HepG2 (cell line): ENCODE results near the gene ZBTB21. TPM values are rescaled to one million over a fixed set of nuclear protein-coding genes. Genes with fewer than 3 reads are reported as not detected.
A peak's percentile ranks its signal among the peaks of the same experiment; 100 is the strongest.

Experiments
- ATAC-seq: fragments of 200-7000 bp; cut with Tn5 transposase; 3 replicates; pipeline ENCODE4 v1.9.1; 2020; ENCODE audit warnings: mild to moderate bottlenecking, moderate library complexity
- BruUV-seq: library from RNA; stranded (reverse); fragments of 400-500 nt; replicated peaks from 2 replicates; lab custom pipeline; 2021; lab: Mats Ljungman, UMichigan
- CTCF ChIA-PET: fragments of 300-600 bp; formaldehyde crosslinking; extraction: SDS; loops from one replicate; lab custom pipeline; 2021; ENCODE audit warnings: low total read pairs, inconsistent platforms, low intra/inter-chr PET ratio; lab: Yijun Ruan, JAX
- POLR2A ChIA-PET: fragments of 350-600 bp; sonication (Branson Sonifier 250); formaldehyde crosslinking; loops from one replicate; lab custom pipeline; 2020; ENCODE audit warnings: antibody characterized with exemption, inconsistent platforms; lab: Yijun Ruan, JAX
- DNase-seq: peaks from one replicate; pipeline ENCODE4 v3.0.0-alpha.2; 2015; ENCODE audit warnings: low spot score
- FAIRE-seq: peaks from 3 replicates; lab custom pipeline; 2011; peaks lifted over from hg19 to GRCh38; lab: Jason Lieb, UNC
- H2AFZ ChIP-seq: one replicate; pipeline ENCODE4 v1.6.1; 2011; ENCODE audit warnings: low read length, inconsistent platforms
- H3K27ac ChIP-seq: fragments of 300-600 bp; 3 replicates; pipeline ENCODE4 v1.8.0; 2011; ENCODE audit warnings: mixed run types, mild to moderate bottlenecking, mixed read lengths, low read length, inconsistent platforms; ENCODE audit not compliant: insufficient read depth; ENCODE audit errors: extremely low read length
- H3K27me3 ChIP-seq, 2 experiments: fragments of 200-600 bp in 1 of 2; 2 replicates in 1 of 2; 3 replicates in 1 of 2; pipeline versions ENCODE4 v1.6.0 to v1.8.0; 2011; ENCODE audit warnings: low read length in 2 of 2, mild to moderate bottlenecking in 2 of 2, moderate library complexity in 2 of 2, inconsistent platforms in 1 of 2; ENCODE audit not compliant: insufficient read depth in 2 of 2, control insufficient read depth in 1 of 2
- H3K36me3 ChIP-seq, 2 experiments: fragments of 200-600 bp in 1 of 2; replicated peaks in 1 of 2; 2 replicates in 1 of 2; 3 replicates in 1 of 2; pipeline versions ENCODE4 v1.5.1 to v1.8.0; 2011; ENCODE audit warnings: low read length in 2 of 2, inconsistent platforms in 1 of 2; ENCODE audit not compliant: insufficient read depth in 2 of 2, control insufficient read depth in 1 of 2
- H3K4me1 ChIP-seq: 2 replicates; pipeline ENCODE4 v1.5.1; 2012; ENCODE audit warnings: low read length, inconsistent platforms; ENCODE audit not compliant: insufficient read depth
- H3K4me2 ChIP-seq: 2 replicates; pipeline ENCODE4 v1.6.0; 2011; ENCODE audit warnings: low read depth, low read length, inconsistent platforms
- H3K4me3 ChIP-seq, 3 experiments: fragments of 200-600 bp in 1 of 3; sonication (generic), shearing (Covaris generic) in 1 of 3; replicated peaks in 1 of 3; 2 replicates each; pipeline ENCODE4 v1.5.1; 2011 to 2016; ENCODE audit warnings: low read length in 3 of 3, inconsistent platforms in 2 of 3, low read depth in 2 of 3, mild to moderate bottlenecking in 2 of 3, control low read depth in 1 of 3, mixed read lengths in 1 of 3; ENCODE audit not compliant: insufficient read depth in 1 of 3
- H3K79me2 ChIP-seq: one replicate; pipeline ENCODE4 v1.6.1; 2011; ENCODE audit warnings: low read length, inconsistent platforms; ENCODE audit not compliant: insufficient read depth
- H3K9ac ChIP-seq: 2 replicates; pipeline ENCODE4 v1.6.0; 2011; ENCODE audit warnings: mild to moderate bottlenecking, low read depth, low read length, inconsistent platforms; ENCODE audit not compliant: insufficient read depth
- H3K9me3 ChIP-seq: 2 replicates; pipeline ENCODE4 v1.5.1; 2012; ENCODE audit warnings: mild to moderate bottlenecking, low read length
- H4K20me1 ChIP-seq: 2 replicates; pipeline ENCODE4 v1.6.0; 2011; ENCODE audit warnings: inconsistent platforms, mild to moderate bottlenecking, low read length, moderate library complexity; ENCODE audit not compliant: insufficient read depth
- ATF3 ChIP-seq: sonication (generic); formaldehyde crosslinking; IDR thresholded peaks from 2 replicates; pipeline ENCODE4 v1.4.0; 2020; ENCODE audit warnings: missing genetic modification reagents
- DNMT1 ChIP-seq: sonication (generic); formaldehyde crosslinking; IDR thresholded peaks from 2 replicates; pipeline ENCODE4 v1.5.1; 2020; ENCODE audit warnings: mild to moderate bottlenecking, missing genetic modification reagents
- ELK4 ChIP-seq: sonication (generic); formaldehyde crosslinking; IDR thresholded peaks from 2 replicates; pipeline ENCODE4 v1.9.0; 2021; ENCODE audit warnings: missing genetic modification reagents, borderline replicate concordance
- FOSL2 ChIP-seq: sonication (generic); formaldehyde crosslinking; IDR thresholded peaks from 2 replicates; pipeline ENCODE4 v1.4.0; 2020; ENCODE audit warnings: missing genetic modification reagents
- JUN ChIP-seq: sonication (generic); formaldehyde crosslinking; IDR thresholded peaks from 2 replicates; pipeline ENCODE4 v1.4.0; 2020; ENCODE audit warnings: mild to moderate bottlenecking, missing genetic modification reagents
- MAFK ChIP-seq, 2 experiments: IDR thresholded peaks in 1 of 2; conservative IDR thresholded peaks in 1 of 2; 2 replicates each; pipeline ENCODE4 v1.6.1; 2011; ENCODE audit warnings: improper control_type of control experiment in 2 of 2, low read length in 2 of 2
- ZNF335 ChIP-seq: sonication (generic); formaldehyde crosslinking; IDR thresholded peaks from 2 replicates; pipeline ENCODE4 v1.4.0; 2020; ENCODE audit warnings: missing genetic modification reagents
- ZNF670 ChIP-seq: sonication (generic); formaldehyde crosslinking; IDR thresholded peaks from 2 replicates; pipeline ENCODE4 v1.8.0; 2022; ENCODE audit warnings: mild to moderate bottlenecking, missing genetic modification reagents, borderline replicate concordance
- WGBS: methylation state at CpG from one replicate; pipeline ENCODE4 v1.1.6; 2017; ENCODE audit warnings: low lambda C conversion rate; 5-methylcytosine and 5-hydroxymethylcytosine counted together
- in situ Hi-C: cut with HindIII; loops from 2 replicates; pipeline ENCODE4 v1.10.0; 2017; ENCODE audit warnings: low pct_unique_long_range_greater_than_20kb; ENCODE audit not compliant: extremely low pct_ligation_motif_present
- intact Hi-C: fragments of 100-400 bp; cut with micrococcal nuclease; formaldehyde crosslinking; loops from one replicate; pipeline ENCODE4 v1.10.0; 2022; ENCODE audit not compliant: unreplicated experiment
- polyA plus RNA-seq, 8 experiments: library from polyadenylated mRNA; depleted of rRNA in 3 of 8; stranded (reverse) in 7 of 8; unstranded in 1 of 8; fragments of >200 nt; fragmentation: Illumina TruSeq in 4 of 8; extraction: Trizol in 4 of 8; gene quantifications; 2 replicates each; pipeline versions ENCODE4 v1.2.1 to v1.2.3, GENCODE V29; 2011 to 2016; ENCODE audit warnings: low read depth in 4 of 8, missing spikeins in 1 of 8, mixed read lengths in 1 of 8; ENCODE audit not compliant: insufficient read depth in 1 of 8
- total RNA-seq, 5 experiments: library from RNA; depleted of rRNA; stranded (reverse); fragments of >200 nt; fragmentation: Illumina TruSeq; extraction: Trizol; gene quantifications; 2 replicates each; pipeline ENCODE4 v1.2.3, GENCODE V29; 2016; ENCODE audit warnings: low read depth in 1 of 5

The ZBTB21 gene
- total and polyA plus RNA-seq, 2 of the 13 experiments (the other 11 are each of a cell fraction or from before 2014, with no cell fraction given), result 4.5 to 6.1 TPM

- no peak overlapping the region for H3K4me3 ChIP-seq
- no peak overlapping the region for H2AFZ ChIP-seq
- H3K27ac ChIP-seq, result no peak overlapping the region
- H3K9ac ChIP-seq, result no peak overlapping the region
- POLR2A ChIA-PET, result no interaction called here
- in situ Hi-C loops (no loop called here), intact Hi-C loops (no loop called here)
- no peak for ATAC-seq
- no peaks in the 10 kb centered on the region for H3K9me3 ChIP-seq
- H3K79me2 ChIP-seq, result no peaks in the 10 kb centered on the region
- CTCF ChIA-PET, result no interaction called here
- H3K27me3 ChIP-seq, result peaks cover 0 to 19% of the 10 kb centered on the region in 2 experiments; a peak in 3 of 5 replicates
- H3K4me1 ChIP-seq, result peaks cover 38% of the 10 kb centered on the region
- TF ChIP-seq ZNF335 (CRISPR knock-in tag) (no peak), DNMT1 (no peak), MAFK (conservative IDR thresholded peaks at IDR 0.05 in 1 of 2, IDR thresholded peaks at IDR 0.05 in 1 of 2; ENCODE audit: low read length in 2 of 2) (0 out of 4 replicates have a peak, but pooled peaks of 1 of the 2 experiments have one; percentile 1), FOSL2 (CRISPR knock-in tag) (0 out of 2 replicates have a peak, but pooled peaks have one; percentile 20)
- FAIRE-seq, result no peak
- no peak for DNase-seq
- no TSS peak for BruUV-seq
- WGBS, result 2% methylated on average over 2 of the region's 2 CpGs
- H4K20me1 ChIP-seq, result no peaks in the 10 kb centered on the region
- no peak overlapping the region for H3K4me2 ChIP-seq
- H3K36me3 ChIP-seq, result no peaks in the 10 kb centered on the region
Measured at GRCh38 chr21:42036313-42036712, 26.2 kb upstream of the ZBTB21 start.

GRCh38 chr21:42032968-42033367 is 22.8 kb upstream of the ZBTB21 start:
- no TSS peak for BruUV-seq
- 7% methylated on average over 3 of the region's 3 CpGs for WGBS
- Histone ChIP-seq H2AFZ (no peak overlapping the region), H3K4me3 (no peak overlapping the region), H3K27me3 (peaks cover 0 to 11% of the 10 kb centered on the region in 2 experiments; a peak in 2 of 5 replicates), H3K27ac (no peak overlapping the region), H3K36me3 (no peaks in the 10 kb centered on the region), H3K4me2 (no peak overlapping the region), H3K4me1 (peaks cover 8% of the 10 kb centered on the region), H4K20me1 (no peaks in the 10 kb centered on the region), H3K9ac (no peak overlapping the region), H3K79me2 (no peaks in the 10 kb centered on the region), H3K9me3 (no peaks in the 10 kb centered on the region)
- FAIRE-seq (no peak), DNase-seq (no peak), ATAC-seq (no peak)
- ChIA-PET CTCF (no interaction called here), POLR2A (no interaction called here)
- intact Hi-C loops, result no loop called here
- TF ChIP-seq JUN (CRISPR knock-in tag) (no peak), ZNF670 (CRISPR knock-in tag) (no peak), ATF3 (CRISPR knock-in tag) (no peak), ELK4 (no peak)
- in situ Hi-C loops, result no loop called here
